Keratinocyte (primary cell): ENCODE measurements around the gene TMPRSS11D. TPM values are rescaled to one million over a fixed set of nuclear protein-coding genes. Genes with fewer than 3 reads are reported as not detected.

Experiments used
- DNase-seq: peaks from one replicate; pipeline ENCODE4 v3.0.0-alpha.2; 2011; ENCODE audit warnings: low read depth, missing footprints, low spot score
- FAIRE-seq: peaks from 2 replicates; lab custom pipeline; 2011; peaks lifted over from hg19 to GRCh38; lab: Jason Lieb, UNC
- H2AFZ ChIP-seq: 2 replicates; pipeline ENCODE4 v1.6.0; 2012; ENCODE audit warnings: low read length, control low read depth, inconsistent platforms; ENCODE audit not compliant: control insufficient read depth
- H3K27ac ChIP-seq: 2 replicates; pipeline ENCODE4 v1.5.1; 2011; ENCODE audit warnings: low read length; ENCODE audit not compliant: control insufficient read depth, insufficient read depth
- H3K27me3 ChIP-seq: 3 replicates; pipeline ENCODE4 v1.6.0; 2011; ENCODE audit warnings: low read length; ENCODE audit not compliant: control insufficient read depth, insufficient read depth; ENCODE audit errors: extremely low read depth
- H3K36me3 ChIP-seq, 2 experiments: 2 replicates in 1 of 2; 3 replicates in 1 of 2; pipeline ENCODE4 v1.5.1; 2011; ENCODE audit warnings: low read length in 2 of 2, mild to moderate bottlenecking in 1 of 2; ENCODE audit not compliant: control insufficient read depth in 2 of 2, insufficient read depth in 2 of 2; ENCODE audit errors: extremely low read depth in 1 of 2
- H3K4me1 ChIP-seq: 3 replicates; pipeline ENCODE4 v1.5.1; 2011; ENCODE audit warnings: low read length; ENCODE audit not compliant: control insufficient read depth, insufficient read depth; ENCODE audit errors: extremely low read depth
- H3K4me2 ChIP-seq: 3 replicates; pipeline ENCODE4 v1.6.0; 2011; ENCODE audit warnings: low read depth, low read length; ENCODE audit not compliant: control insufficient read depth, insufficient read depth; ENCODE audit errors: extremely low read depth
- H3K4me3 ChIP-seq, 3 experiments: fragments of 200-600 bp in 1 of 3; sonication (generic) in 1 of 3; 2 replicates in 2 of 3; 3 replicates in 1 of 3; pipeline ENCODE4 v1.5.1; 2011 to 2016; ENCODE audit warnings: low read length in 3 of 3, mild to moderate bottlenecking in 3 of 3, control low read depth in 2 of 3, inconsistent platforms in 1 of 3, low read depth in 1 of 3, mixed read lengths in 1 of 3, mixed run types in 1 of 3, moderate library complexity in 1 of 3; ENCODE audit not compliant: control insufficient read depth in 2 of 3, insufficient read depth in 2 of 3; ENCODE audit errors: extremely low read depth in 1 of 3
- H3K79me2 ChIP-seq: 2 replicates; pipeline ENCODE4 v1.6.0; 2012; ENCODE audit warnings: low read length; ENCODE audit not compliant: control insufficient read depth, insufficient read depth
- H3K9ac ChIP-seq: 3 replicates; pipeline ENCODE4 v1.6.0; 2011; ENCODE audit warnings: low read length; ENCODE audit not compliant: control insufficient read depth, insufficient read depth; ENCODE audit errors: extremely low read depth
- H3K9me1 ChIP-seq: 3 replicates; pipeline ENCODE4 v1.6.0; 2011; ENCODE audit warnings: low read length; ENCODE audit not compliant: control insufficient read depth, insufficient read depth; ENCODE audit errors: extremely low read depth
- H3K9me3 ChIP-seq: 2 replicates; pipeline ENCODE4 v1.5.1; 2012; ENCODE audit warnings: low read depth, low read length; ENCODE audit not compliant: control insufficient read depth
- H4K20me1 ChIP-seq: 3 replicates; pipeline ENCODE4 v1.6.0; 2011; ENCODE audit warnings: low read length; ENCODE audit not compliant: control insufficient read depth, insufficient read depth; ENCODE audit errors: extremely low read depth
- CTCF ChIP-seq, 3 experiments: IDR thresholded peaks in 1 of 3; conservative IDR thresholded peaks in 1 of 3; optimal IDR thresholded peaks in 1 of 3; 2 replicates in 2 of 3; 3 replicates in 1 of 3; pipeline versions ENCODE3 to v1.5.1; 2011; ENCODE audit warnings: low read length in 3 of 3, mild to moderate bottlenecking in 3 of 3, moderate library complexity in 2 of 3, control low read depth in 1 of 3, inconsistent platforms in 1 of 3; ENCODE audit not compliant: insufficient read depth in 2 of 3; ENCODE audit errors: extremely low read depth in 1 of 3
- EZH2 ChIP-seq: IDR thresholded peaks from one replicate; pipeline ENCODE4 v1.6.1; 2012; ENCODE audit warnings: inconsistent platforms, mild to moderate bottlenecking, low read length, moderate library complexity
- dilution Hi-C: fragments of 300-500 bp; cut with MboI; formaldehyde crosslinking; loops from one replicate; pipeline ENCODE4 v1.7.0; 2020; ENCODE audit warnings: low sequenced_read_pairs; ENCODE audit not compliant: extremely low pct_ligation_motif_present
- polyA plus RNA-seq, 5 experiments: library from polyadenylated mRNA; depleted of rRNA in 3 of 5; stranded (reverse) in 3 of 5; stranded (forward) in 1 of 5; unstranded in 1 of 5; fragments of >200 nt; gene quantifications; 1 replicate in 1 of 5; 2 replicates in 3 of 5; 3 replicates in 1 of 5; pipeline versions ENCODE4 v1.2.1 to v1.2.3, GENCODE V29; 2011 to 2012; ENCODE audit warnings: missing spikeins in 2 of 5, low read depth in 1 of 5, low replicate concordance in 1 of 5

Gene TMPRSS11D
- polyA plus RNA-seq, 1 donor (not counting 4 experiments of a cell fraction or from before 2014, with no cell fraction given), result 0.28 TPM

GRCh38 chr4:67892253-67892652 is 8.5 kb upstream of the TMPRSS11D start:
- Histone ChIP-seq H3K4me2 (no peak overlapping the region), H3K9ac (no peak overlapping the region), H3K9me3 (no peaks in the 10 kb centered on the region), H3K27ac (no peak overlapping the region), H3K4me1 (peaks cover 7% of the 10 kb centered on the region), H3K9me1 (no peaks in the 10 kb centered on the region), H2AFZ (no peak overlapping the region), H3K4me3 (no peak overlapping the region), H3K27me3 (no peaks in the 10 kb centered on the region), H3K79me2 (no peaks in the 10 kb centered on the region), H3K36me3 (no peaks in the 10 kb centered on the region), H4K20me1 (no peaks in the 10 kb centered on the region)
- dilution Hi-C loops, result no loop called here
- no peak for FAIRE-seq
- TF ChIP-seq EZH2 (no peak), CTCF (optimal IDR thresholded peaks at IDR 0.05 in 1 of 3, IDR thresholded peaks at IDR 0.05 in 1 of 3, conservative IDR thresholded peaks at IDR 0.05 in 1 of 3; ENCODE audit: extremely low read depth in 1 of 3, insufficient read depth in 2 of 3, low read length in 3 of 3) (no peak)
- no peak for DNase-seq

GRCh38 chr4:67891645-67892044 is 7.8 kb upstream of the TMPRSS11D start:
- no peak overlapping the region for H3K4me3 ChIP-seq
- no peak for DNase-seq
- H2AFZ ChIP-seq, result no peak overlapping the region
- no peaks in the 10 kb centered on the region for H4K20me1 ChIP-seq
- peaks cover 11% of the 10 kb centered on the region for H3K4me1 ChIP-seq
- H3K27me3 ChIP-seq, result no peaks in the 10 kb centered on the region
- H3K27ac ChIP-seq, result no peak overlapping the region
- no peak overlapping the region for H3K4me2 ChIP-seq
- dilution Hi-C loops, result no loop called here
- no peak for FAIRE-seq
- no peaks in the 10 kb centered on the region for H3K79me2 ChIP-seq
- H3K36me3 ChIP-seq, result no peaks in the 10 kb centered on the region
- H3K9ac ChIP-seq, result no peak overlapping the region
- H3K9me1 ChIP-seq, result no peaks in the 10 kb centered on the region
- TF ChIP-seq CTCF (optimal IDR thresholded peaks at IDR 0.05 in 1 of 3, IDR thresholded peaks at IDR 0.05 in 1 of 3, conservative IDR thresholded peaks at IDR 0.05 in 1 of 3; ENCODE audit: extremely low read depth in 1 of 3, insufficient read depth in 2 of 3, low read length in 3 of 3) (no peak), EZH2 (no peak)
- no peaks in the 10 kb centered on the region for H3K9me3 ChIP-seq
